Keratinocyte (primary cell): ENCODE data around the gene ALX4. TPM values are rescaled to one million over a fixed set of nuclear protein-coding genes. Genes with fewer than 3 reads are reported as not detected.

Experiments
- DNase-seq: peaks from one replicate; pipeline ENCODE4 v3.0.0-alpha.2; 2011; ENCODE audit warnings: low read depth, missing footprints, low spot score
- FAIRE-seq: peaks from 2 replicates; lab custom pipeline; 2011; peaks lifted over from hg19 to GRCh38; lab: Jason Lieb, UNC
- H2AFZ ChIP-seq: 2 replicates; pipeline ENCODE4 v1.6.0; 2012; ENCODE audit warnings: low read length, control low read depth, inconsistent platforms; ENCODE audit not compliant: control insufficient read depth
- H3K27ac ChIP-seq: 2 replicates; pipeline ENCODE4 v1.5.1; 2011; ENCODE audit warnings: low read length; ENCODE audit not compliant: control insufficient read depth, insufficient read depth
- H3K27me3 ChIP-seq: 3 replicates; pipeline ENCODE4 v1.6.0; 2011; ENCODE audit warnings: low read length; ENCODE audit not compliant: control insufficient read depth, insufficient read depth; ENCODE audit errors: extremely low read depth
- H3K36me3 ChIP-seq, 2 experiments: 2 replicates in 1 of 2; 3 replicates in 1 of 2; pipeline ENCODE4 v1.5.1; 2011; ENCODE audit warnings: low read length in 2 of 2, mild to moderate bottlenecking in 1 of 2; ENCODE audit not compliant: control insufficient read depth in 2 of 2, insufficient read depth in 2 of 2; ENCODE audit errors: extremely low read depth in 1 of 2
- H3K4me1 ChIP-seq: 3 replicates; pipeline ENCODE4 v1.5.1; 2011; ENCODE audit warnings: low read length; ENCODE audit not compliant: control insufficient read depth, insufficient read depth; ENCODE audit errors: extremely low read depth
- H3K4me2 ChIP-seq: 3 replicates; pipeline ENCODE4 v1.6.0; 2011; ENCODE audit warnings: low read depth, low read length; ENCODE audit not compliant: control insufficient read depth, insufficient read depth; ENCODE audit errors: extremely low read depth
- H3K4me3 ChIP-seq, 3 experiments: fragments of 200-600 bp in 1 of 3; sonication (generic) in 1 of 3; 2 replicates in 2 of 3; 3 replicates in 1 of 3; pipeline ENCODE4 v1.5.1; 2011 to 2016; ENCODE audit warnings: low read length in 3 of 3, mild to moderate bottlenecking in 3 of 3, control low read depth in 2 of 3, inconsistent platforms in 1 of 3, low read depth in 1 of 3, mixed read lengths in 1 of 3, mixed run types in 1 of 3, moderate library complexity in 1 of 3; ENCODE audit not compliant: control insufficient read depth in 2 of 3, insufficient read depth in 2 of 3; ENCODE audit errors: extremely low read depth in 1 of 3
- H3K79me2 ChIP-seq: 2 replicates; pipeline ENCODE4 v1.6.0; 2012; ENCODE audit warnings: low read length; ENCODE audit not compliant: control insufficient read depth, insufficient read depth
- H3K9ac ChIP-seq: 3 replicates; pipeline ENCODE4 v1.6.0; 2011; ENCODE audit warnings: low read length; ENCODE audit not compliant: control insufficient read depth, insufficient read depth; ENCODE audit errors: extremely low read depth
- H3K9me1 ChIP-seq: 3 replicates; pipeline ENCODE4 v1.6.0; 2011; ENCODE audit warnings: low read length; ENCODE audit not compliant: control insufficient read depth, insufficient read depth; ENCODE audit errors: extremely low read depth
- H3K9me3 ChIP-seq: 2 replicates; pipeline ENCODE4 v1.5.1; 2012; ENCODE audit warnings: low read depth, low read length; ENCODE audit not compliant: control insufficient read depth
- H4K20me1 ChIP-seq: 3 replicates; pipeline ENCODE4 v1.6.0; 2011; ENCODE audit warnings: low read length; ENCODE audit not compliant: control insufficient read depth, insufficient read depth; ENCODE audit errors: extremely low read depth
- CTCF ChIP-seq, 3 experiments: IDR thresholded peaks in 1 of 3; conservative IDR thresholded peaks in 1 of 3; optimal IDR thresholded peaks in 1 of 3; 2 replicates in 2 of 3; 3 replicates in 1 of 3; pipeline versions ENCODE3 to v1.5.1; 2011; ENCODE audit warnings: low read length in 3 of 3, mild to moderate bottlenecking in 3 of 3, moderate library complexity in 2 of 3, control low read depth in 1 of 3, inconsistent platforms in 1 of 3; ENCODE audit not compliant: insufficient read depth in 2 of 3; ENCODE audit errors: extremely low read depth in 1 of 3
- EZH2 ChIP-seq: IDR thresholded peaks from one replicate; pipeline ENCODE4 v1.6.1; 2012; ENCODE audit warnings: inconsistent platforms, mild to moderate bottlenecking, low read length, moderate library complexity
- dilution Hi-C: fragments of 300-500 bp; cut with MboI; formaldehyde crosslinking; loops from one replicate; pipeline ENCODE4 v1.7.0; 2020; ENCODE audit warnings: low sequenced_read_pairs; ENCODE audit not compliant: extremely low pct_ligation_motif_present
- polyA plus RNA-seq, 5 experiments: library from polyadenylated mRNA; depleted of rRNA in 3 of 5; stranded (reverse) in 3 of 5; stranded (forward) in 1 of 5; unstranded in 1 of 5; fragments of >200 nt; gene quantifications; 1 replicate in 1 of 5; 2 replicates in 3 of 5; 3 replicates in 1 of 5; pipeline versions ENCODE4 v1.2.1 to v1.2.3, GENCODE V29; 2011 to 2012; ENCODE audit warnings: missing spikeins in 2 of 5, low read depth in 1 of 5, low replicate concordance in 1 of 5

Gene ALX4
- polyA plus RNA-seq, 1 donor (not counting 4 experiments of a cell fraction or from before 2014, with no cell fraction given): not detected

DNA sequence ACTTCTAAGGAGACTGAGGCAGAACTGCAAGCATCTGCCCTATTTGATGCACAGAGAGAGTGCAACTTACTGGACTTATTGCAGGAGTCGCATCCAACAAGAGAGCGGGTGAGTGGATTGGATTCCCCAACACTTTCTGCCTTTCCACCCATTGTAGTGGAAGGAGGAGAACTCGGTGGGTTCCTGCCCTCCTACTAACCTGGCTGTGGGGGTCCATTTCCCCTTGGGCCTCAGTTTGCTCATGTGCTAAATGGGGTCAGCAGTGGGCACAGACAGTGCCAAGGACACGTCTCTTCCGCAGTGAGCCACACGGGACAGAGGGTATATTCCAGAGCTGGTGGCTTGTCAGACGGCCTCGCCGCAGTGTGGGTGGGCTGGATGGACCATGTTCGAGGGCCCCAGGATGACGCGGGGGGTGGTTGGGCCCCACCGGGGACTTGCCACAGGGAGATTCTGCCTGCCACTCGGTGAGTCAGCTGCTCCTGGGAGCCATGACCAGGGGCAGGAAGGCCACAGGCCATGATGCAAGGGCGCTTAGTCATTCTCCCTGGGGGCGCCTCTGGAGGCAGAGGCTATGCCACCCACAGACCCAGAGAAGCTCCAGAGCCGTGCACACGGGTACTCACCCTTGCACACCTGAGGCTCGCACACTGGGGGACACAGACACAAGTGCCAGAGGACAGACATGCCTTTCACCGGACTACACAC lies 8.2 kb downstream of the ALX4 start:
- H3K4me3 ChIP-seq: no peak overlapping the region
- no peaks in the 10 kb centered on the region for H3K36me3 ChIP-seq
- FAIRE-seq (no peak), DNase-seq (no peak)
- dilution Hi-C loops: no loop called here
- no peak overlapping the region for H3K4me2 ChIP-seq
- peaks cover 72% of the 10 kb centered on the region for H3K27me3 ChIP-seq
- no peaks in the 10 kb centered on the region for H3K79me2 ChIP-seq
- H3K9ac ChIP-seq: no peak overlapping the region
- H3K9me3 ChIP-seq: no peaks in the 10 kb centered on the region
- no peaks in the 10 kb centered on the region for H3K9me1 ChIP-seq
- no peak overlapping the region for H2AFZ ChIP-seq
- no peak overlapping the region for H3K27ac ChIP-seq
- no peak for TF ChIP-seq EZH2
- no peak for TF ChIP-seq CTCF (optimal IDR thresholded peaks at IDR 0.05 in 1 of 3, IDR thresholded peaks at IDR 0.05 in 1 of 3, conservative IDR thresholded peaks at IDR 0.05 in 1 of 3; ENCODE audit: extremely low read depth in 1 of 3, insufficient read depth in 2 of 3, low read length in 3 of 3)
- H4K20me1 ChIP-seq: peaks cover 4% of the 10 kb centered on the region
- peaks cover 7% of the 10 kb centered on the region for H3K4me1 ChIP-seq

DNA sequence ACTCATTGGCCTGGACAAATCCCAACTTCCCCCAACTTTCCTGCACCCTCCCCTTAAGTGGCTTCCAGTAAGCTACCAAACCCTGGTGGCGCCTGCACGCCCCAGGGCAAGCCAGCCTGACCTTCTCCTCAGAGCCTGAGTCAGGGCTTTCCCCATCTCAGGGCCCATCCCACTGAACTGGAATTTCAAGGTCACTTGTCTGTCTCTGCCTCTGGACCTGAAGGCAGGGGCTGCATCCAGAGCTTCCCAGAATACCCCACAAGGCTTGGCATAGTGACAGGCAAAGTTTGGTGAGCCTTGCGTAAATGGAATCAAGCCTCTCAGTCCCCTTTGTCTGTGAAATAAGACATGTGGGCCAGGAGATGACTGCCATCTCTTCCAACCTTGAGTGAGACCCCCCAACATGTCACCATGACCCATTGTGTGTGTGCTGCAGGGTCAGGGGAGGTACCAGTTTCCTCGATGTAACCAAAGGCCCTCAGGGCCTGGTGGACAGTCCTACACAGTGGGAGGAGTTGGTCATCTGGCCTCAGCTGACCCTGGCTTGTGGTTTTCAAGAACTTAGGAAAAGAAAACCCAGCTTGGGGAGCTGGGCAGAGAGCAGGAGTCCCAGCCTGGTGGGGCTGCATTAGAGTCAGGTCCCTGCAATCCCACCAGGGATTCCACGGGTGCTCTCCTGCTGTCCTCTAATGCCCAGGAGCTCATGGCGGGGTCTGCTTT lies 8.9 kb downstream of the ALX4 start:
- Histone ChIP-seq H3K27me3 (peaks cover 65% of the 10 kb centered on the region), H3K36me3 (no peaks in the 10 kb centered on the region), H3K4me1 (peaks cover 7% of the 10 kb centered on the region), H4K20me1 (no peaks in the 10 kb centered on the region), H3K4me3 (no peak overlapping the region), H2AFZ (no peak overlapping the region), H3K9me1 (no peaks in the 10 kb centered on the region), H3K4me2 (no peak overlapping the region), H3K9ac (no peak overlapping the region), H3K9me3 (no peaks in the 10 kb centered on the region), H3K27ac (no peak overlapping the region), H3K79me2 (no peaks in the 10 kb centered on the region)
- DNase-seq (no peak), FAIRE-seq (no peak)
- dilution Hi-C loops: no loop called here
- no peak for TF ChIP-seq CTCF (optimal IDR thresholded peaks at IDR 0.05 in 1 of 3, IDR thresholded peaks at IDR 0.05 in 1 of 3, conservative IDR thresholded peaks at IDR 0.05 in 1 of 3; ENCODE audit: extremely low read depth in 1 of 3, insufficient read depth in 2 of 3, low read length in 3 of 3)
- TF ChIP-seq EZH2: no peak
